Measurements from ENCODE around the gene DDAH2.

Gene DDAH2

GRCh38 chr6:31692886-31693285 lies 36.2 kb downstream of the DDAH2 start:
- no peak for DNase-seq (ENCODE audit: low read depth, low spot score)
- H3K27ac ChIP-seq = no peak overlapping the region

- no peak for DNase-seq (ENCODE audit: low read depth, low spot score)
Measured at GRCh38 chr6:31692353-31692752, 36.7 kb downstream of the DDAH2 start.

GRCh38 chr6:31691564-31692108 lies 37.5 kb downstream of the DDAH2 start:
- no peak overlapping the region for H3K27ac ChIP-seq
- DNase-seq (ENCODE audit: low read depth, low spot score) = no peak

More at GRCh38 chr6:31692353-31692752, 36.7 kb downstream of the DDAH2 start:
- no peak overlapping the region for H3K27ac ChIP-seq

- no peak overlapping the region for H3K27ac ChIP-seq
- DNase-seq (ENCODE audit: low read depth, low spot score) = no peak
Measured at GRCh38 chr6:31691078-31691463, 38.0 kb downstream of the DDAH2 start.

GRCh38 chr6:31690231-31691077 lies 38.6 kb downstream of the DDAH2 start:
- DNase-seq (ENCODE audit: low read depth, low spot score) = no peak
- no peak overlapping the region for H3K27ac ChIP-seq

- no peak for DNase-seq (ENCODE audit: low read depth, low spot score)
- H3K27ac ChIP-seq = no peak overlapping the region
Measured at GRCh38 chr6:31689249-31690110, 39.6 kb downstream of the DDAH2 start.

GRCh38 chr6:31687860-31688693 lies 41.0 kb downstream of the DDAH2 start:
- no peak for DNase-seq (ENCODE audit: low read depth, low spot score)
- no peak overlapping the region for H3K27ac ChIP-seq

- no peak overlapping the region for H3K27ac ChIP-seq
- DNase-seq (ENCODE audit: low read depth, low spot score) = no peak
Measured at GRCh38 chr6:31687321-31687720, 41.8 kb downstream of the DDAH2 start.

GRCh38 chr6:31686483-31686882 lies 42.6 kb downstream of the DDAH2 start:
- no peak overlapping the region for H3K27ac ChIP-seq
- no peak for DNase-seq (ENCODE audit: low read depth, low spot score)

- no peak overlapping the region for H3K27ac ChIP-seq
- no peak for DNase-seq (ENCODE audit: low read depth, low spot score)
Measured at GRCh38 chr6:31683591-31683990, 45.5 kb downstream of the DDAH2 start.

- H3K27ac ChIP-seq = peak overlapping the region; percentile 40
- no peak for DNase-seq (ENCODE audit: low read depth, low spot score)
Measured at GRCh38 chr6:31681135-31681671, 47.9 kb downstream of the DDAH2 start.

- peak within 1 kb of the TSS; percentile 40 for H3K27ac ChIP-seq
- DNase-seq (ENCODE audit: low read depth, low spot score) = no peak
Measured at GRCh38 chr6:31680226-31681134, 48.6 kb downstream of the DDAH2 start, which contains the start of gene LY6G5C. Gene LY6G5C (minus strand): TSS chr6:31681067. CDS start chr6:31680373, 694 bp downstream.

- no peak for DNase-seq (ENCODE audit: low read depth, low spot score)
- H3K27ac ChIP-seq = no peak overlapping the region
Measured at GRCh38 chr6:31677955-31678354, 51.1 kb downstream of the DDAH2 start.

Measured in epithelial cell of prostate (primary cell).